HG02588 (cell line): ENCODE measurements around the gene ANKRD53.

Experiments
- ATAC-seq: cut with Tn5 transposase; IDR thresholded peaks from one replicate; pipeline ENCODE4 v1.9.1; 2021; ENCODE audit warnings: mild to moderate bottlenecking, moderate library complexity; ENCODE audit not compliant: unreplicated experiment

ANKRD53 gene

GRCh38 chr2:70942396-70943204 lies 35.8 kb upstream of the ANKRD53 start:
- no peak for ATAC-seq

GRCh38 chr2:70943205-70943871 lies 35.1 kb upstream of the ANKRD53 start:
- no peak for ATAC-seq

GRCh38 chr2:70944111-70944690 lies 34.2 kb upstream of the ANKRD53 start:
- ATAC-seq, result no peak

GRCh38 chr2:70946832-70947442 lies 31.5 kb upstream of the ANKRD53 start:
- no peak for ATAC-seq

GRCh38 chr2:70947556-70948184 lies 30.8 kb upstream of the ANKRD53 start:
- ATAC-seq, result no peak

GRCh38 chr2:70948337-70949003 lies 30.0 kb upstream of the ANKRD53 start:
- ATAC-seq, result peak; percentile 92

- ATAC-seq, result no peak
These were observed 29.3 kb upstream of the ANKRD53 start for GRCh38 chr2:70949086-70949485.

- no peak for ATAC-seq
These were observed 23.5 kb upstream of the ANKRD53 start for GRCh38 chr2:70954886-70955285.

GRCh38 chr2:70956141-70956540 lies 22.3 kb upstream of the ANKRD53 start:
- ATAC-seq, result no peak

- no peak for ATAC-seq
These were observed 20.6 kb upstream of the ANKRD53 start for GRCh38 chr2:70957798-70958197.

GRCh38 chr2:70958759-70959158 lies 19.7 kb upstream of the ANKRD53 start:
- no peak for ATAC-seq

- no peak for ATAC-seq
These were observed 19.1 kb upstream of the ANKRD53 start for GRCh38 chr2:70959271-70959761.

GRCh38 chr2:70959851-70960832 lies 18.3 kb upstream of the ANKRD53 start:
- ATAC-seq, result no peak

- no peak for ATAC-seq
These were observed 17.4 kb upstream of the ANKRD53 start for GRCh38 chr2:70960833-70961647.

GRCh38 chr2:70961648-70961994 lies 16.8 kb upstream of the ANKRD53 start:
- ATAC-seq, result no peak

- ATAC-seq, result no peak
These were observed 16.1 kb upstream of the ANKRD53 start for GRCh38 chr2:70962211-70962884.

GRCh38 chr2:70962885-70963878 lies 15.2 kb upstream of the ANKRD53 start:
- no peak for ATAC-seq
